Measurements from ENCODE around the gene GSDME.
"Not testable (repeated sequence)": the region's sequence is repeated elsewhere in the genome, so short reads cannot be mapped to it uniquely, and the experiment has no call there.

The GSDME gene

DNA sequence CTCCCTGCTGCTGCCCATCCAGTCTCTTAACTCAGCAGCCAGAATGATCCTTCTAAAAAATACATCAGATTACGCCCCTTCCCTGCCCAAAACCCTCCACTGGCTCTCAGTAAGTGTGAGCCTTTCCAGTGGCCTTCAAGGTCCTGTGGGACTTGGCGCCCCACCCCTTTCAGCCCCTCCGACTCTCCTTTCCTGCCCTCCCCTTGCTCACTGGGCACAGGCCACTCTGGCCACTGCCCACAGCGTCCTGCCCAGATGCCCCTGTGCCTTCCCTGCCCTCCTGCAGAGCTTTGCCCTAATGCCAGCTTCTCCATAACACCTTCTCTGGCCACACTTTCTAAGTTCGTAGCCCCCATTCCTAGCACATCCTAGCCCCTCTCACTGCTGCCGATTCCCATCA is 13.8 kb downstream of the GSDME start:
- in situ Hi-C loops (cut with MboI; ENCODE audit: low sequenced_read_pairs), result no loop called here

DNA sequence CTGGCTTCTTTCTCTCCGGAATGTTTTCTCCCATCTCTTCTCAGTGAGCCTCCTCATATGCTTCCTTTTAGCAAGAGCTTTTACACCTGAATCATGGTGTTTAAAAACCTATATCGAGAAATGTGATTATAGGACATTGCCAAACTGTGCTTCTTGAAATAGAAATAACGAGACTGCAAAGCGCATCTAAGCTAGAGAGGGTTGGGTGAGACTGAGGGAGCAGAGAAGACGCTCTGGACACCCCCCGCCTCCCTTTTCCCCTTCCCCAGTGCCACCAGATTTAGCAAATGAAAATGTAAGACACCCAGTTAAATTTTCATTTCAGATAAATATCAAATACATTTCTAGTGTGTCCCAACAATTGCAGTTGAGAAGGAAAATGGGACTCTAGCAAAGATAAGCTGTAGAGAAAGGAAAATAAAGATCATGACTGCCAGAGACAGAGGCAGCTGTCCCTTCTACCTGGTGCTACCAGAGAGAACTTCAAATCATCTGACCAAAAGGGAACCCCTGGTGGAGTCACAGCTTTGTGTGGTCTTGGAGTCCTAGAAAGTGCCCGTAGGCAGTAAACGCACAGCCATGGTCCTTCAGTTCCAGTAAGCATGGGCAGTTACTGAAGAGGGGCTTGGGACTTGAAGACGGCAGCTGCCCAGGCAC is 14.6 kb downstream of the GSDME start:
- in situ Hi-C loops (cut with MboI; ENCODE audit: low sequenced_read_pairs), result no loop called here

DNA sequence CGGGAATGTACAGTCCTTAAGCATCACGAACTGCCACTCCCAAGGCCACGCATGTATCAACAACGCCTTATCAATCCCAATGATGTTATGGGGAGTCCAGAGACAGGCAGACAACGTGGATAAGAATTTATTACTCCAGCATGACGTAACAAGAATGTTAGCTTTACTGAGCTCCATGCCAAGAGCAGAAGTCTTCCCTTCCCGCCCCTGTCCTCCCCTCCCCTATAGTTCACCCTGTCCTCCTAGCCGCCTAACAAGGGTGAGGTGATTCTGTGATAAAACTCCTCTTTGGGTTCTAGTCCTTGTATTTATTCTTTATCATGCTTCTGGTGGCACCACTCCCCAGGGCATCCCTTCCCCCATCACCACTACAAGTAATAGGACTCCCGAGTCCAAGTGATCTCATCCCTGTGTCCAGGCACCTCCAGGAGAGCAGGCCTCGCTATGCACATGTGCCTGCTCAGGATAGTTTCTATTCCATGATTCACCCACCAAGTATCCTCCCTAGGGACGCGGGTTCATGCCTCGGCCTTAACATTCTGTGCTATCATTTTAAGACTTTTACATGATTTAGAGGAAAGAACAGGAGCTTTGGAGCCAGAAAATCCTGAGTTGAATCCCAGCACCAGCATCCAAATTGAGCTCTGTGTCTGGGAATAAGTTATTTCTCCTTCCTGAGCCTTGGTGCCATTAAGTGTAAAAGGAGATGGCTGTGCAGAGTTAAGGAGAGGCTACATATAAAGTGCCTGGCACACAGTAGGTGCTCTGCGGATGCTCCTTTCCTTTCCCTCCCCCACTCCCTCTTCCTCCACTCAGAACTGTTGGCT is 15.4 kb downstream of the GSDME start:
- in situ Hi-C loops (cut with MboI; ENCODE audit: low sequenced_read_pairs), result no loop called here

DNA sequence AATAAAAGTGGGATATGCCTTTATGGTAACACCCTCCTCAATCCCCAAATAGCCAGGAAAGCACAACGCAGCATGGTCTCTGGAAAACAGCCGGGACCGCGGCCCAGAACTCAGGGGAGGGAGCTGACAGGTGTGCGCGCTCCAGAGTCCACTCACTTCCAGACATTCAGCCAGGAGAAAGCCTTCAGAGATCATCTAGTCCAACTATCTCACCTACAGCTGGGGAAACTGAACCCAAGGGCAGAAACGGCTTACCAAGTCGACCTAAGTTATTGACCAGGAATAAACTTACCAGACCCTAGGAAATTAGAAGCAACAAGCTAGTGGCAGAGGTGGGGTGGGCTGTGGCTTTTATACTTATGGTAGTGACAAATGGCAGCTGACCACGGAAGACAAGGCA is 16.4 kb downstream of the GSDME start:
- in situ Hi-C loops (cut with MboI; ENCODE audit: low sequenced_read_pairs), result no loop called here

DNA sequence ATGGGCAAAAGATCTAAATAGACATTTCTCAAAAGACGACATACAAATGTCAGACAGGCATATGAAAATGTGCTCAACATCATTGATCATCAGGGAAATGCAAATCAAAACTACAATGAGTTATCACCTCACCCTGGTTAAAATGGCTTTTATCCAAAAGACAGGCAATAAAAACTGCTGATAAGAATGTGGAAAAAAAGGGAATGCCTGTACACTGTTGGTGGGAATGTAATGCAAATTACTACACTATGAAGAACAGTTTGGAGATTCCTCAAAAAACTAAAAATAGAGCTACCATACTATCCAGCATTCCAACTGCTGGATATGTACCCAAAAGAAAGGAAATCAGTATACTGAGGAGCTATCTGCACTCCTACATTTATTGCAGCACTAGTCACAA is 18.0 kb downstream of the GSDME start:
- in situ Hi-C loops (cut with MboI; ENCODE audit: low sequenced_read_pairs), result no loop called here

DNA sequence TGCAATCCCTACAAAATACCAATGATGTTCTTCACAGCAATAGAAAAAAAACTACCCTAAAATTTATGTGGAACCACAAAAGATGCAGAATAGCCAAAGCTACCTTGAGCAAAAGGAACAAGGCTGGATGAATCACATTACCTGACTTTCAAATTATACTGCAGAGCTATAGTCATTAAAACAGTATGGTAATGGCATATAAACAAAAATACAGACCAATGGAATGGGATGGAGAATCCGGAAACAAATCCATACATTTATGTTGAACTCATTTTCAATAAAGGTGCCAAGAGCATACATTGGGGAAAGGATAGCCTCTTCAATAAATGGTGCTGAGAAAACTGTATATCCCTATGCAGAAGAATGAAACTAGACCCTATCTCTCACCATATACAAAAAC is 18.7 kb downstream of the GSDME start:
- in situ Hi-C loops (cut with MboI; ENCODE audit: low sequenced_read_pairs), result no loop called here

DNA sequence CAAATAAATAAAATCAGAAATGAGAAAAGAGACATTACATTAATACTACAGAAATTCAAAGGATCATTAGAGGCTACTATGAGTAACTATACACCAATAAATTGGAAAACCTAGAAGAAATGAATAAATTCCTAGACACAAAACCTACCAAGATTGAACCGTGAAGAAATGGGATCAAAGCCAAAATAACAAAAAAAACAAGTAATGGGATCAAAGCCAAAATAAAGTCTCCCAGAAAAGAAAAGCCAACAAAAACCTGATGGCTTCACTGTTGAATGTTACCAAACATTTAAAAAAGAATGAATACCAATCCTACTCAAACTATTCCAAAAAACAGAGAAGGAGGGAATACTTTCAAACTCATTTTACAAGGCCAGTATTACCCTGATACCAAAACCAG is 20.0 kb downstream of the GSDME start:
- in situ Hi-C loops (cut with MboI; ENCODE audit: low sequenced_read_pairs), result no loop called here

DNA sequence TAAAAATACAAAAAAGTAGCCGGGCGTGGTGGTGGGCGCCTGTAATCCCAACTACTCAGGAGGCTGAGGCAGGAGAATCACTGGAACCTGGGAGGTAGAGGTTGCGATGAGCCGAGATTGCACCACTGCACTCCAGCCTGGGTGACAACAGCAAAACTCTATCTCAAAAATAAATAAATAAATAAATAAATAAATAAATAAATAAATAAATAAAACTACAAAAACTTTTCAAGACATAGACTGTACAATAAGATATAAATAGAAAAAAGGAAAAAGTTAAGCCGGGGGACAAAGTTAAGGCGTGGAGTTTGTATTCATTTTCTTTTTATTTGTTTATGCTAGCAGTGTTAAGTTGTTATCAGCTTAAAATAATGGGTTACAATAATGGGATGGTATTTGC is 21.7 kb downstream of the GSDME start:
- in situ Hi-C loops (cut with MboI; ENCODE audit: low sequenced_read_pairs), result not testable (repeated sequence)

DNA sequence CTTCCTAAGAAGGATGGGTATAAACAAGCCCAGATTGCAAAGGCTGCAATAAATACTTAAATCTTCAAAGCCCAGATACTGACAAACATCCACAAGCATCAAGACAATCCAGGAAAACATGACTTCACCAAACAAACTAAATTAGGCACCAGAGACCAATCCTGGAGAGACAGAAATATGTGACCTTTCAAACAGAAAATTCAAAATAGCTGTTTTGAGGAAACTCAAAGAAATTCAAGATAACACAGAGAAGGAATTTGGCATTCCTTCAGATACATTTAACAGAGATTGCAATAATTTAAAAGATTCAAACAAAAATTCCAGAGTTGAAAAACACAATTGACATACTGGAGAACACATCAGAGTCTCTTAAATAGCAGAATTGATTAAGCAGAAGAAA is 23.0 kb downstream of the GSDME start:
- in situ Hi-C loops (cut with MboI; ENCODE audit: low sequenced_read_pairs), result no loop called here

DNA sequence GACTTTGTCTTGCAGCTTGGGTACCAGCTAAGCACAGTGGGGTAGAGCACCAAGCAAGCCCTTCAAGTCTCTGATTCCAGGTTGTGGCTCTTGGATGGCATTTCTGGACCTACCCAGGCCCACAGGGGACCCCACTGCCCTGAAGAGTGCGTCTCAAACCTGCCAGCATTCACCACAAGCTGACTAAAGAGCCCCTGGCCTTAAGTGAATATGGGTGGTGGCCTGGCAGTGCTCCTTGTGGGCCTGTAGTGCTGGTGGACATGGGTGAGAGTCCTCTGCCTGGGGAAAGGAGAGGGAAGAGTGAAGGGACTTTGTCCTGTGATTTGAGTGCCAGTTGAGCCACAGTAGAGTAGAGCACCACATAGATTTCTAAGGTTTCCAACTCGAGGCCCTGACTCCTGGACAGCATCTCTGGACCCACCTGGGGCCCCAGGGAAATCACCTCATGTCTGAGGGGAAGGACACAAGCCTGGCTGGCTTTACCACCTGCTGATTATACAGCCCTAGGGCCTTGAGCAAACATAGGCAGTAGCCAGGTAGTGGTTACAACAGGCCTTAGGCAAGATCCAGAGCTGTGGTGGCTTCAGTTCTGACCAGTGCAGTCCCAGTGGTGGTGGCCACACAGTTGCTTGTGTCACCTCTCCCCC is 23.7 kb downstream of the GSDME start:
- in situ Hi-C loops (cut with MboI; ENCODE audit: low sequenced_read_pairs), result no loop called here

DNA sequence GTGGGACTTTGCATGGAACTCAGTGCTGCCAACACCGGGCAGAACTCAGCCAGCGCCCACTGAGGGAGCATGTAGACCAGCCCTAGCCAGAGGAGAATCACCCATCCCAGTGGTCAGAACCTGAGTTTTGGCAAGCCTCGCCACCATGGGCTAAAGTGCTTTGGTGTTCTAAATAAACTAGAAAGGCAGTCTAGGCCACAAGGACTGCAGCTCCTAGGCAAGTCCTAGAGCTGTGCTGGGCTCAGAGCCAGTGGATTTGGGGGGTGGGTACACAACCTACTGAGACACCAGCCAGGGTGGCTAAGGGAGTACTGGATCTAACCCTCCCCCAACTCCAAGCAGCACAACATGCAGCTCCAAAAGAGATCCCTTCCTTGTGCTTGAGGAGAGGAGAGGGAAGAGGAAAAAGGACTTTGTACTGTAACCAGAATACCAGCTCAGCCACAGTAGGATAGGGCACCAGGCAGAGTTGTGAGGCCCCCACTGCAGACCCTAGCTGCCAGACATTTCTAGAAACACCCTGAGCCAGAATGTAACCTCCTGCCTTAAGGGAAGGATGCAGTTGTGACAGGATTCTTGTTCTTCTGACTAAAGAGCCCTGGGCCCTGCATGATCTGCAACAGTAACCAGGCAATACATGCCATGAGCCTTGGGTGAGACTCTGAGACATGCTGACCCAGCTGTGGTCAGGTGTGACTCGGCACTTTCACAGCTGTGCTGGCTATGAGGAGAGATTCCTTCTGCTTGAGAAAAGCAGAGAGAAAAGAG is 24.4 kb downstream of the GSDME start:
- in situ Hi-C loops (cut with MboI; ENCODE audit: low sequenced_read_pairs), result no loop called here

DNA sequence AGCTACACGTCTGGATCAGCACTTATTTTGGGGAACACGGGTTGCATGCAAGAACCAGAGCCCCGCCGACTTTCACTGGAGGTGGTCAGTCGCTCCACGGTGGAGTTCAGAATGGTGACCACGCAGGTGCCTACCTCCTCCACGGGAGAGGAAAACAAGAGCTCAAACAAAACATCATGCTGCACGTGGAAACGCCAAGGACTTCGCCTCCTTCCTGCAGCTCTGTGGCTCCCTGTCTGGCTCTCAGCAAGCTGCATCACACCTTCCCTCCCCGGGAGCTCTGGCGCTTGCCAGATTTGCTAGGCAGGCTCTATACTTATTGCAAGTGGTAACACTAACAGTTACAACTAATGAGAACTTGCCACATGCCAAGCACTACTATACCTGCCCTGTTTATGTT is 26.0 kb downstream of the GSDME start:
- in situ Hi-C loops (cut with MboI; ENCODE audit: low sequenced_read_pairs), result no loop called here

DNA sequence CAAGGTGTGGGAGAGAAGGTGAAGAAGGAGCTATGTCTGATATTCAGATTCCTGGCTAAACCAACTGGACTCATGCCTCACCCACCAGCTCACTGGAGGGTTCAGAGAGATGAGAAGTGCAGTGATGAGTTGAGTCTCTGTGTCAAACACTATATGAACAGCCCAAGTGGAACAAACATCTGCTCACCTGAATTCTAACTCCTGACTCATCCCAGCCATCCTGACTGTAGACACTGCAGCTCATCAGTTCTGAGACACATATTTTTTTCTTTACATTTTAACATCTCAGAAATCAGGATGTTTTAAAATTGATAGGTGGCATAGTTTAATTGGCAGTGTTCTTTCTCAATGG is 27.3 kb downstream of the GSDME start:
- in situ Hi-C loops (cut with MboI; ENCODE audit: low sequenced_read_pairs), result no loop called here

DNA sequence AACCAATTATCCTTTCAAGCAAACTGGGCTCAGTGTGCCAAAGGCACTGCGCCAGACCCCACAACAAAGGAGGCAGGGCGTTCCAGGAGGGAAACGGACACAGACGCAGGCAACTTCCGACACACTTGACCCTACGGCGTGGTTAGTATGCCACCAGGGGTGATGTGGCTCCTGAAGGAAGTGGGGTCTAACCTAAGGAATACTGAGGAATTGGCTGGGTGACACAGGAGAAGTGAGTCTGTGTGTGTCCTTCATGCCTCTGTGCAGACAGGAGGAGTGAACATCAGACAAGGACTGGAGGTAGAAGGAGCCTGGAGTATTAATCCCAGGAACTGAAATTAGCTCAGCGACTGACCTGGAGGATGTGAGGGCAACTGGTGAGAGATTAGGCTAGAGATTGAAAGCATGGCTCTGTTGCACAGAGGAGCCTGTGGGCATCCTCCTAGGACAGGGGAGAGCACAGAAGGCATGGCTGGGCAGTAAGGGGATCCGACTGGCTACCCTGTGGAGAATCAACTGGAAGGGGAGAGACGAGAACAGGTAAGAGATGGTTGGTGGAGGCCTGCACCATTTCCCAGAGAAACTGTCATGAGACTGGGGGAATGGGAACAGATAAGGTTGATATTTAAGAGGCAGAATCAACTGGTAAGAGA is 27.8 kb downstream of the GSDME start:
- in situ Hi-C loops (cut with MboI; ENCODE audit: low sequenced_read_pairs), result no loop called here

DNA sequence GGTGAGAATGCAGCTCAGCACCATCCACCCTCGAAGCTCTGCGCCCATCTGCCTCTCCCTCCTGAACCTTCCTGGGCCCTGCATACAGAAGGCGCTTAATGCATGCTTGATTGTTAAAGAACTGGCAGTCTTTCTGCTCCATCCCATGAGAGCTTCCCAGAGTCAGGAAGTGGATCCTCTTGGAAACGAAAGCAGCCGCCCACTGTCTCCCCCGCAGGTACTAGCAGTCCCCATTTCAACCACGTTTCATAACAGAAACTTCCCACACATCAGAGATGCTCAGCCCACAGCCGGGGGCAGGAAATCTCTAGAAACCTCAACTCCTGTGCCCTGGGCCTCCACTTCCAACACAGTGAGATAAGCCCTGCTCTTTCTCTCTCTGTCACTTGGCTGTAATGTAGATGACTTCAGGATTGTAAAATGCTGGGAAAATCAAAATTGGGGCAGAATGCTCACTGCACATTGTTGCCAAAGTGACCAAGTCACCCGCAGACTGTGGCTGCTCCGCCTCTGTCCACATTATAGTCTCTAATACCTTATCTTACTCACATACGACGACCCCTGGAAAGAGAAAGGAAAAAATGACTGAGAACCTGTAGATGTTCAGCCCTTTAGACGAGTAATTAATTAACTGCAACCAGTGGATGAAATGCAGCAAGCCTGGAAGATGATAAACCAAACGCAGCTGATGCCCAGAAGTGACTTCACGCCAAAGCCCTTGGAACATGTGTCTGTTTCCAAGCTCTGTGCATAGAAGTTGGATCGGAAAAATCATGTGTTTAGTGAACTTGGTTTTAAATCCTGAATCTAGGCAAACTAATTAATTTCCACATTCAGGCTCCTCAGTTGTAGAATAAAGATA is 28.5 kb downstream of the GSDME start:
- in situ Hi-C loops (cut with MboI; ENCODE audit: low sequenced_read_pairs), result no loop called here

DNA sequence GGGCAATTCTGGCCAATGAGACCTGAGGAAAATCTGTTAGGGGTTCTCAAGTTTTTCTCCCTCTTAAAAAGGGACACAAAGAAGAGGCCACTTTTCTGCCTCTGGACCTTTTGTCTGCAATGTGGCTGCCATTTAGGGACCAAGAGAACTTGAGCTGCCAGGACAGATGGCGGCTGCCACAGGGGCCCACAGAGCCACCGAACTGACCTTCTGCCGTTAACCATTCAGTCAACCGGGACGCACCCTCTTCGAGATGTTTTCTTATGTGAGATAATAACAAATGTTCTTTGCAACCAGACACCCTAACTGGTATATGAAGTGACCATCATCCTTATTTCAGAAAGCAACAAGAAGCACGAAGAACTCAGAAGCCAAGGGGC is 29.2 kb downstream of the GSDME start:
- in situ Hi-C loops (cut with MboI; ENCODE audit: low sequenced_read_pairs), result no loop called here

DNA sequence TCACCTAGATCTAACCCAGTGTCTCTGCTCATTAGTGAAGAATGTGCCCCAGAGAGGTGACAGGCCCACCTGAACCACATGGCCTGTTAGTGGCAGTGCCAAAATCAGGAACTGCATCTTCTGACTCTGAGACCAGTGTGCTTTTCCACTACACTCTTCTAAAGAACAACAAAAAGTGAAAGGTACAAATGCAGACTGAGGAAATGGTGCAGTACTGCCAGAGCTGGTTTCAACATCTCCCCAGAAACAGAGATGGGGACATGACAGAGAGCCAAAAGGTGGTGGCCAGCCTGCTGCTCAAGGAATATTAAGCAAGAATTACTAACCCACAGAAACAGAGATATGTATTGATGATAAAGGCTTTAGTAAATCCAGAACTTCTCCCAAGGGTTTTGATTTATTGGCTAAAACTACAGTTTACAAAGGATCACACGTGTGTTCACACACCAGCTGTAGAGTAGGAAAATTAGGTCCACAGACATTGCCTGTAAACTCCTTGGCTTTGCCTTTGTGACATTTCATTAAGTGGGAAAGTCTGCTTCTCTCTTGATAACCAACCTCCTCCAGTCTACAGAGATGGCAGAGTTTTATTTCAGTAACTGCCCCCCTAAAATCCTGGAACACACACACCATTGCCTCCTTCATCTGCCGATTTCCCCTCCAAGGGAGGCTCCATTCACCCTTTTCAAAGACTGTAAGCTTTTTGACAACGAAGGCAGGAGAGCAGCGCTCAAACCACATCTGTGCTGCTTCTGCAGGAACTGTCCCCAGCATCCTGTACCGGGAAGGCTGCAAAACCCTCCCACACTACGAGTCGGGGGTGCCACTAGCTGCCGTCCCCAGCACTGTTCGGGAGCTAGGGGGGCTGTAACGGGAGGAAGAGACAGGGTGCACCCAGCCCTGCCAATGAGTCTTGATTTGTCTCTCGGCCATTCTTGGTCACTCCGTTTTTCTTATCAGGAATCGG is 29.8 kb downstream of the GSDME start:
- in situ Hi-C loops (cut with MboI; ENCODE audit: low sequenced_read_pairs), result no loop called here

DNA sequence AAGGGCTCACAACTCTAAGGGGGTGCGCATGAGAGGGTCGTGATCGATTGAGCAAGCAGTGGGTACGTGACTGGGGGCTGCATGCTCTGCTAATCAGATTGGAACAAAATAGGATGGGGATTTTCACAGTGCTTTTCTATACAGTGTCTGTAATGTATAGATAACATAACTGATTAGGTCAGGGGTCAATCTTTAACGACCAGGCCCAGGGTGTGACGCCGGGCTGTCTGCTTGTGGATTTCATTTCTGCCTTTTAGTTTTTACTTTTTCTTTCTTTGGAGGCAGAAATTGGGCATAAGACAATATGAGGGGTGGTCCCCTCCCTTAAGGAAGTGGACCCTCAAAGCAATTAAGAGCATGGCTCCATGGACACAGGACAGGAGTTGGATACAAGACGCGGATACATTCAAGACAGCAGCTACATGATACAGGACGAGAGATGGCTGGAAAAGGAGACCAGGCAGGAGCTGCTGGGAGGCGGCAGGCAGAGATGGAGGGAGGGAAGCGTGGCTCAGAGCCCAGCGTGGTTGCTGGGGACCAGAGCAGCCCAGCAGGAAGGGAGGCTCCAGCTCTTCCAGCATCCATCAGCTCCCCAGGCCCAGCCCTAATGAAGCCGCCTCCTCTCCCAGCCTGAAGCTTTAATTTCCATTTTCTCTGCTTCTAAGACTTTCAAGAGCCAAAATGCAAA is 31.6 kb downstream of the GSDME start:
- in situ Hi-C loops (cut with MboI; ENCODE audit: low sequenced_read_pairs), result no loop called here

Measured in HL-60/S4 treated with phorbol 12-myristate 13-acetate at 8.2 ng/mL for 4 days and 3 days (cell line).